Uterus (tissue), 2 donors: ENCODE results near the gene ZFPM1.

Experiments used
- POLR2A ChIP-seq, 2 donors: fragments of 450-650 bp; IDR thresholded peaks; one replicate each; pipeline ENCODE4 v1.6.1; 2016; ENCODE audit warnings: antibody characterized with exemption in 2 of 2, mild to moderate bottlenecking in 1 of 2, moderate library complexity in 1 of 2
- TF ChIP-seq, protein P1 (sequence below), 4 experiments: fragments of 200-600 bp in 2 of 4; fragments of 450-650 bp in 2 of 4; sonication (generic) in 2 of 4; IDR thresholded peaks; one replicate each; pipeline ENCODE4 v1.5.1; 2016 to 2019; ENCODE audit warnings: antibody characterized with exemption in 4 of 4, mild to moderate bottlenecking in 2 of 4, moderate library complexity in 1 of 4

GRCh38 chr16:88462396-88462795 is 9.3 kb downstream of the ZFPM1 start:
- TF ChIP-seq, protein P1, sequence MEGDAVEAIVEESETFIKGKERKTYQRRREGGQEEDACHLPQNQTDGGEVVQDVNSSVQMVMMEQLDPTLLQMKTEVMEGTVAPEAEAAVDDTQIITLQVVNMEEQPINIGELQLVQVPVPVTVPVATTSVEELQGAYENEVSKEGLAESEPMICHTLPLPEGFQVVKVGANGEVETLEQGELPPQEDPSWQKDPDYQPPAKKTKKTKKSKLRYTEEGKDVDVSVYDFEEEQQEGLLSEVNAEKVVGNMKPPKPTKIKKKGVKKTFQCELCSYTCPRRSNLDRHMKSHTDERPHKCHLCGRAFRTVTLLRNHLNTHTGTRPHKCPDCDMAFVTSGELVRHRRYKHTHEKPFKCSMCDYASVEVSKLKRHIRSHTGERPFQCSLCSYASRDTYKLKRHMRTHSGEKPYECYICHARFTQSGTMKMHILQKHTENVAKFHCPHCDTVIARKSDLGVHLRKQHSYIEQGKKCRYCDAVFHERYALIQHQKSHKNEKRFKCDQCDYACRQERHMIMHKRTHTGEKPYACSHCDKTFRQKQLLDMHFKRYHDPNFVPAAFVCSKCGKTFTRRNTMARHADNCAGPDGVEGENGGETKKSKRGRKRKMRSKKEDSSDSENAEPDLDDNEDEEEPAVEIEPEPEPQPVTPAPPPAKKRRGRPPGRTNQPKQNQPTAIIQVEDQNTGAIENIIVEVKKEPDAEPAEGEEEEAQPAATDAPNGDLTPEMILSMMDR (IDR thresholded peaks at IDR 0.05), result no peak
- no peak for TF ChIP-seq POLR2A (IDR thresholded peaks at IDR 0.05)
